Lung (tissue), 12 donors: ENCODE measurements around the gene ZNF865. TPM values are rescaled to one million over a fixed set of nuclear protein-coding genes. Genes with fewer than 3 reads are reported as not detected.

Experiments used
- ATAC-seq: fragments of 200-7000 bp; cut with Tn5 transposase; one replicate; pipeline ENCODE4 v1.9.1; 2020; ENCODE audit warnings: moderate number of reproducible peaks; ENCODE audit not compliant: insufficient read depth, low FRiP score
- DNase-seq, 3 donors: peaks; one replicate each; pipeline ENCODE4 v3.0.0-alpha.2; 2013 to 2017
- H3K27ac ChIP-seq, 2 donors: one replicate each; pipeline ENCODE4 v1.5.1; 2013; ENCODE audit warnings: mild to moderate bottlenecking in 2 of 2, moderate library complexity in 2 of 2, control low read depth in 1 of 2, inconsistent platforms in 1 of 2, low read depth in 1 of 2, low read length in 1 of 2
- H3K27me3 ChIP-seq, 3 donors: one replicate each; pipeline ENCODE4 v1.5.1; 2013; ENCODE audit warnings: low read length in 2 of 3; ENCODE audit not compliant: control insufficient read depth in 3 of 3, insufficient read depth in 3 of 3
- H3K36me3 ChIP-seq, 4 donors: one replicate each; pipeline ENCODE4 v1.5.1; 2013; ENCODE audit warnings: low read length in 4 of 4, mild to moderate bottlenecking in 1 of 4, moderate library complexity in 1 of 4; ENCODE audit not compliant: control insufficient read depth in 4 of 4, insufficient read depth in 4 of 4
- H3K4me1 ChIP-seq, 5 donors: one replicate each; pipeline ENCODE4 v1.5.1; 2013; ENCODE audit warnings: low read length in 5 of 5, mild to moderate bottlenecking in 2 of 5, moderate library complexity in 1 of 5; ENCODE audit not compliant: control insufficient read depth in 5 of 5, insufficient read depth in 5 of 5
- H3K4me3 ChIP-seq: one replicate; pipeline ENCODE4 v1.5.1; 2013; ENCODE audit warnings: mild to moderate bottlenecking, control low read depth, moderate library complexity
- H3K9ac ChIP-seq, 2 donors: one replicate each; pipeline ENCODE4 v1.5.1; 2013; ENCODE audit warnings: low read length in 2 of 2, control low read depth in 1 of 2; ENCODE audit not compliant: insufficient read depth in 1 of 2
- H3K9me3 ChIP-seq, 4 donors: one replicate each; pipeline ENCODE4 v1.5.1; 2013; ENCODE audit warnings: low read length in 3 of 4, mild to moderate bottlenecking in 1 of 4, moderate library complexity in 1 of 4; ENCODE audit not compliant: control insufficient read depth in 4 of 4, insufficient read depth in 3 of 4
- WGBS, 2 donors: extraction: QIAGEN DNeasy Blood & Tissue Kit; methylation state at CpG; one replicate each; pipeline ENCODE4 v1.1.7; 2013; 5-methylcytosine and 5-hydroxymethylcytosine counted together
- polyA plus RNA-seq, 2 donors: library from polyadenylated mRNA; stranded (reverse); fragments of 200-250 nt; gene quantifications; one replicate each; pipeline ENCODE4 v1.2.1, GENCODE V29; 2013
- total RNA-seq, 2 donors: library from RNA; depleted of rRNA in 1 of 2; stranded (reverse); fragments of >200 nt in 1 of 2; gene quantifications; one replicate each; pipeline ENCODE4 v1.2.1, GENCODE V29; 2014 to 2021
- TF ChIP-seq, protein P1 (sequence below): IDR thresholded peaks from 2 replicates; pipeline ENCODE4 v1.5.1; 2012; ENCODE audit warnings: mild to moderate bottlenecking; ENCODE audit errors: control extremely low read depth, extremely low read depth
- donor health status: control.
- donor health status: control.
- donor health status: Bipolar disorder and iron deficiency.
- donor health status: healthy.
- donor health status: DM: yes; HTN: yes; CAD: no.

ZNF865 gene
- total and polyA plus RNA-seq, 4 donors, result 5.1 to 19.3 (median 10.0) TPM

- TF ChIP-seq, protein P1, sequence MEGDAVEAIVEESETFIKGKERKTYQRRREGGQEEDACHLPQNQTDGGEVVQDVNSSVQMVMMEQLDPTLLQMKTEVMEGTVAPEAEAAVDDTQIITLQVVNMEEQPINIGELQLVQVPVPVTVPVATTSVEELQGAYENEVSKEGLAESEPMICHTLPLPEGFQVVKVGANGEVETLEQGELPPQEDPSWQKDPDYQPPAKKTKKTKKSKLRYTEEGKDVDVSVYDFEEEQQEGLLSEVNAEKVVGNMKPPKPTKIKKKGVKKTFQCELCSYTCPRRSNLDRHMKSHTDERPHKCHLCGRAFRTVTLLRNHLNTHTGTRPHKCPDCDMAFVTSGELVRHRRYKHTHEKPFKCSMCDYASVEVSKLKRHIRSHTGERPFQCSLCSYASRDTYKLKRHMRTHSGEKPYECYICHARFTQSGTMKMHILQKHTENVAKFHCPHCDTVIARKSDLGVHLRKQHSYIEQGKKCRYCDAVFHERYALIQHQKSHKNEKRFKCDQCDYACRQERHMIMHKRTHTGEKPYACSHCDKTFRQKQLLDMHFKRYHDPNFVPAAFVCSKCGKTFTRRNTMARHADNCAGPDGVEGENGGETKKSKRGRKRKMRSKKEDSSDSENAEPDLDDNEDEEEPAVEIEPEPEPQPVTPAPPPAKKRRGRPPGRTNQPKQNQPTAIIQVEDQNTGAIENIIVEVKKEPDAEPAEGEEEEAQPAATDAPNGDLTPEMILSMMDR, result no peak
- peaks cover 3 to 24% (median 8%) of the 10 kb centered on the region in 5 donors for H3K4me1 ChIP-seq
- peaks cover 3 to 19% (median 4%) of the 10 kb centered on the region in 4 donors for H3K36me3 ChIP-seq
- peak within 1 kb of the TSS; percentile 57 to 91 for H3K9ac ChIP-seq
- no peaks in the 10 kb centered on the region for H3K9me3 ChIP-seq
- 1% methylated on average over 41 to 56 of the region's 56 CpGs for WGBS, 2 donors
- H3K4me3 ChIP-seq, result peak within 1 kb of the TSS; percentile 44
- peak within 1 kb of the TSS; percentile 86 to 96 for H3K27ac ChIP-seq
- DNase-seq (peak; percentile 96 to 97 (median 96)), ATAC-seq (peak; percentile 91)
- no peaks in the 10 kb centered on the region for H3K27me3 ChIP-seq
Observed at GRCh38 chr19:55624109-55625003, 18.9 kb downstream of the ZNF865 start, which contains the start of gene ZNF784. Gene ZNF784, minus strand, starts transcription at chr19:55624566. Its CDS starts 5 bp downstream, at chr19:55624561.

DNA sequence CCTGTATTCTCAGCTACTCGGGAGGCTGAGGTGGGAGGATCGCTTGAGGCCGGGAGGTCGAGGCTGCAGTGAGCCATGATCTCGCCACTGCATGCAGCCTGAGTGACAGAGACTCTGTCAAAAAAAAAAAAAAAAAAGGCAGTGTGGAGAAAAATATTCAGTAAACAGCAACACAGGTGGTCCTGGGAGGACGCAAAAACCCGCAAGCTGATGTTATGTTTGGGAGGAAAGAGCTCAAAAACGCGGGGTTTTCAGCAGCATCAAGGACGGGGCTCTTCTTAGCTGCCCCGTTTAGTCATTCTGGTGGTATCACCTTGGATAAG is 19.5 kb downstream of the ZNF865 start:
- H3K27ac ChIP-seq, result peak overlapping the region in 1 of 2 donors; percentile 45
- H3K36me3 ChIP-seq, result peaks cover 3 to 19% (median 4%) of the 10 kb centered on the region in 4 donors
- WGBS, 2 donors, result 43 to 49% methylated on average over 11 of the region's 11 CpGs

DNA sequence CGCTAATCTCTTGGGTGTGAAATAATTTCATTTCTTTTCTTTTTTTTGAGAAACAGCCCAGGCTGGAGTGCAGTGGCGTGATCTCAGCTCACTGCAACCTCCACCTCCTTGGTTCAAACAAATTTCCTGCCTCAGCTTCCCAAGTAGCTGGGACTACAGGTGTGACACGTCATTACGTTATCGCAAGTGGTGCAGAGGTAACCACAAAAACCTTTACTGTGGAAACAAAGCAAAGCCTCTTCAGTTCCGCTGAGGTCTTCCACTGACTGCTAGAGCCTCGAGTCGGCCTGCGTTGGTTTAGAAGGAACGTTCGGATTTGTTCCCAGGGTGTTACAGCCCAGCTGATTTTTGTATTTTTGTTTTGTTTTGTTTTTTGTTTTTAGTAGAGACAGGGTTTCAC is 20.9 kb downstream of the ZNF865 start:
- Histone ChIP-seq H3K9me3 (no peaks in the 10 kb centered on the region), H3K27me3 (no peaks in the 10 kb centered on the region), H3K4me1 (peaks cover 0 to 14% (median 3%) of the 10 kb centered on the region in 5 donors), H3K9ac (no peak overlapping the region), H3K27ac (no peak overlapping the region), H3K36me3 (peaks cover 0 to 12% (median 2%) of the 10 kb centered on the region in 4 donors), H3K4me3 (no peak overlapping the region)
- TF ChIP-seq, protein P1, result no peak
- WGBS, 2 donors, result 82 to 92% methylated on average over 11 of the region's 11 CpGs
- no peak for ATAC-seq
- no peak for DNase-seq

More for the DNA sequence above, 19.5 kb downstream of the ZNF865 start:
- ATAC-seq, result no peak
- Histone ChIP-seq H3K4me3 (peak overlapping the region; percentile 44), H3K9me3 (no peaks in the 10 kb centered on the region), H3K27me3 (no peaks in the 10 kb centered on the region), H3K9ac (peak overlapping the region in 1 of 2 donors; percentile 91), H3K4me1 (peaks cover 0 to 18% (median 5%) of the 10 kb centered on the region in 5 donors)
- DNase-seq, result no peak
- TF ChIP-seq, protein P1, result no peak
